Lower leg skin (tissue), 3 donors: ENCODE measurements around the gene KBTBD13.

Experiments used
- POLR2A ChIP-seq, 2 donors: fragments of 450-650 bp; IDR thresholded peaks; one replicate each; pipeline ENCODE4 v1.6.1; 2016 to 2017; ENCODE audit warnings: antibody characterized with exemption in 2 of 2, mild to moderate bottlenecking in 1 of 2, moderate library complexity in 1 of 2
- TF ChIP-seq, protein P1 (sequence below), 3 donors: fragments of 450-650 bp; IDR thresholded peaks; one replicate each; pipeline ENCODE4 v1.5.1; 2016; ENCODE audit warnings: antibody characterized with exemption in 3 of 3, mild to moderate bottlenecking in 3 of 3, moderate library complexity in 2 of 3

DNA sequence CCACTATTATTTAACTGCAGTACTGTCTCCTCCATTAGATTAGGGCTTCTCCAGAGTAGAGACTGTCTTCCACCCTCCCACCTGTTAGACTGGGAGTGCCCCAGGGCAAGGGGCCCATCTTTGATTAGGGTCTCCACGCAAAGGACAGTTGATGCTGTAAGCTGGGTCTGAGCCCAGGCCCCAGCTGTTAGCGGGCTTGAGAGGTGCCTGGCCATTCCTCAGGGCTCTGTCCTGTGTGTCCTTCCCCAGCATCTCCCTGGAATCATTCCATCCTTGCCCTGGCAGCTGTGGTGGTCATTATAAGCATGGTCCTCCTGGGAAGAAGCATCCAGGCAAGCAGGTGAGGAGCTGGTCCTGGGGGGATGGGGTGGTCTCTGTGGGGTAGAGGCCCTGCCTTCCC is 25.3 kb upstream of the KBTBD13 start:
- TF ChIP-seq, protein P1, sequence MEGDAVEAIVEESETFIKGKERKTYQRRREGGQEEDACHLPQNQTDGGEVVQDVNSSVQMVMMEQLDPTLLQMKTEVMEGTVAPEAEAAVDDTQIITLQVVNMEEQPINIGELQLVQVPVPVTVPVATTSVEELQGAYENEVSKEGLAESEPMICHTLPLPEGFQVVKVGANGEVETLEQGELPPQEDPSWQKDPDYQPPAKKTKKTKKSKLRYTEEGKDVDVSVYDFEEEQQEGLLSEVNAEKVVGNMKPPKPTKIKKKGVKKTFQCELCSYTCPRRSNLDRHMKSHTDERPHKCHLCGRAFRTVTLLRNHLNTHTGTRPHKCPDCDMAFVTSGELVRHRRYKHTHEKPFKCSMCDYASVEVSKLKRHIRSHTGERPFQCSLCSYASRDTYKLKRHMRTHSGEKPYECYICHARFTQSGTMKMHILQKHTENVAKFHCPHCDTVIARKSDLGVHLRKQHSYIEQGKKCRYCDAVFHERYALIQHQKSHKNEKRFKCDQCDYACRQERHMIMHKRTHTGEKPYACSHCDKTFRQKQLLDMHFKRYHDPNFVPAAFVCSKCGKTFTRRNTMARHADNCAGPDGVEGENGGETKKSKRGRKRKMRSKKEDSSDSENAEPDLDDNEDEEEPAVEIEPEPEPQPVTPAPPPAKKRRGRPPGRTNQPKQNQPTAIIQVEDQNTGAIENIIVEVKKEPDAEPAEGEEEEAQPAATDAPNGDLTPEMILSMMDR (IDR thresholded peaks at IDR 0.05): no peak
- TF ChIP-seq POLR2A (IDR thresholded peaks at IDR 0.05): no peak
